H1 (cell line): Measurements from ENCODE around the gene NCL.

ENCODE experiments used
- CBX8 ChIP-seq: fragments of 300-800, 300-1000 bp; sonication (generic); IDR thresholded peaks from 2 replicates; pipeline ENCODE4 v1.7.1; 2016; ENCODE audit warnings: low read depth, low read length, borderline replicate concordance
- CTCF ChIP-seq, 3 experiments: IDR thresholded peaks; 1 replicate in 2 of 3; 2 replicates in 1 of 3; pipeline versions ENCODE4 v1.5.1 to v1.6.1; 2011; ENCODE audit warnings: low read length in 3 of 3, mild to moderate bottlenecking in 3 of 3, inconsistent platforms in 2 of 3, low read depth in 1 of 3, moderate library complexity in 1 of 3; ENCODE audit not compliant: insufficient read depth in 1 of 3; ENCODE audit errors: control extremely low read depth in 1 of 3
- POLR2AphosphoS5 ChIP-seq: IDR thresholded peaks from 2 replicates; pipeline ENCODE4 v1.6.1; 2011; ENCODE audit warnings: low read depth, low read length
- SUZ12 ChIP-seq: fragments of 200-600 bp; sonication (generic); IDR thresholded peaks from 2 replicates; pipeline ENCODE4 v1.6.1; 2012; ENCODE audit warnings: mild to moderate bottlenecking, inconsistent platforms, low read length, moderate library complexity, mixed read lengths

GRCh38 chr2:231464576-231465540 lies 574 bp upstream of the NCL start:
- no peak for TF ChIP-seq SUZ12
- peak in 1 of 3 experiments; percentile 11; a peak in 1 of 4 replicates for TF ChIP-seq CTCF (IDR thresholded peaks at IDR 0.05; ENCODE audit: control extremely low read depth in 1 of 3, insufficient read depth in 1 of 3, low read depth in 1 of 3, low read length in 3 of 3)
- TF ChIP-seq CBX8 = no peak
- peak; percentile 53 for TF ChIP-seq POLR2AphosphoS5
